HepG2 (cell line): Measurements from ENCODE around the gene ELAPOR1. TPM values are rescaled to one million over a fixed set of nuclear protein-coding genes. Genes with fewer than 3 reads are reported as not detected.

ENCODE experiments used
- ATAC-seq: fragments of 200-7000 bp; cut with Tn5 transposase; 3 replicates; pipeline ENCODE4 v1.9.1; 2020; ENCODE audit warnings: mild to moderate bottlenecking, moderate library complexity
- BruUV-seq: library from RNA; stranded (reverse); fragments of 400-500 nt; replicated peaks from 2 replicates; lab custom pipeline; 2021; lab: Mats Ljungman, UMichigan
- CTCF ChIA-PET: fragments of 300-600 bp; formaldehyde crosslinking; extraction: SDS; loops from one replicate; lab custom pipeline; 2021; ENCODE audit warnings: low total read pairs, inconsistent platforms, low intra/inter-chr PET ratio; lab: Yijun Ruan, JAX
- POLR2A ChIA-PET: fragments of 350-600 bp; sonication (Branson Sonifier 250); formaldehyde crosslinking; loops from one replicate; lab custom pipeline; 2020; ENCODE audit warnings: antibody characterized with exemption, inconsistent platforms; lab: Yijun Ruan, JAX
- DNase-seq: peaks from one replicate; pipeline ENCODE4 v3.0.0-alpha.2; 2015; ENCODE audit warnings: low spot score
- FAIRE-seq: peaks from 3 replicates; lab custom pipeline; 2011; peaks lifted over from hg19 to GRCh38; lab: Jason Lieb, UNC
- H2AFZ ChIP-seq: one replicate; pipeline ENCODE4 v1.6.1; 2011; ENCODE audit warnings: low read length, inconsistent platforms
- H3K27ac ChIP-seq: fragments of 300-600 bp; 3 replicates; pipeline ENCODE4 v1.8.0; 2011; ENCODE audit warnings: mixed run types, mild to moderate bottlenecking, mixed read lengths, low read length, inconsistent platforms; ENCODE audit not compliant: insufficient read depth; ENCODE audit errors: extremely low read length
- H3K27me3 ChIP-seq, 2 experiments: fragments of 200-600 bp in 1 of 2; 2 replicates in 1 of 2; 3 replicates in 1 of 2; pipeline versions ENCODE4 v1.6.0 to v1.8.0; 2011; ENCODE audit warnings: low read length in 2 of 2, mild to moderate bottlenecking in 2 of 2, moderate library complexity in 2 of 2, inconsistent platforms in 1 of 2; ENCODE audit not compliant: insufficient read depth in 2 of 2, control insufficient read depth in 1 of 2
- H3K36me3 ChIP-seq, 2 experiments: fragments of 200-600 bp in 1 of 2; replicated peaks in 1 of 2; 2 replicates in 1 of 2; 3 replicates in 1 of 2; pipeline versions ENCODE4 v1.5.1 to v1.8.0; 2011; ENCODE audit warnings: low read length in 2 of 2, inconsistent platforms in 1 of 2; ENCODE audit not compliant: insufficient read depth in 2 of 2, control insufficient read depth in 1 of 2
- H3K4me1 ChIP-seq: 2 replicates; pipeline ENCODE4 v1.5.1; 2012; ENCODE audit warnings: low read length, inconsistent platforms; ENCODE audit not compliant: insufficient read depth
- H3K4me2 ChIP-seq: 2 replicates; pipeline ENCODE4 v1.6.0; 2011; ENCODE audit warnings: low read depth, low read length, inconsistent platforms
- H3K4me3 ChIP-seq, 3 experiments: fragments of 200-600 bp in 1 of 3; sonication (generic), shearing (Covaris generic) in 1 of 3; replicated peaks in 1 of 3; 2 replicates each; pipeline ENCODE4 v1.5.1; 2011 to 2016; ENCODE audit warnings: low read length in 3 of 3, inconsistent platforms in 2 of 3, low read depth in 2 of 3, mild to moderate bottlenecking in 2 of 3, control low read depth in 1 of 3, mixed read lengths in 1 of 3; ENCODE audit not compliant: insufficient read depth in 1 of 3
- H3K79me2 ChIP-seq: one replicate; pipeline ENCODE4 v1.6.1; 2011; ENCODE audit warnings: low read length, inconsistent platforms; ENCODE audit not compliant: insufficient read depth
- H3K9ac ChIP-seq: 2 replicates; pipeline ENCODE4 v1.6.0; 2011; ENCODE audit warnings: mild to moderate bottlenecking, low read depth, low read length, inconsistent platforms; ENCODE audit not compliant: insufficient read depth
- H3K9me3 ChIP-seq: 2 replicates; pipeline ENCODE4 v1.5.1; 2012; ENCODE audit warnings: mild to moderate bottlenecking, low read length
- H4K20me1 ChIP-seq: 2 replicates; pipeline ENCODE4 v1.6.0; 2011; ENCODE audit warnings: inconsistent platforms, mild to moderate bottlenecking, low read length, moderate library complexity; ENCODE audit not compliant: insufficient read depth
- BHLHE40 ChIP-seq: IDR thresholded peaks from 2 replicates; pipeline ENCODE4 v1.6.1; 2011; ENCODE audit warnings: low read length, improper control_type of control experiment
- CBX1 ChIP-seq: IDR thresholded peaks from one replicate; pipeline ENCODE4 v1.6.1; 2016; ENCODE audit warnings: antibody characterized with exemption, low read depth
- GATAD2A ChIP-seq: IDR thresholded peaks from 2 replicates; pipeline ENCODE4 v1.6.1; 2016
- HNF4A ChIP-seq: sonication (generic); formaldehyde crosslinking; IDR thresholded peaks from 2 replicates; pipeline ENCODE4 v1.4.0; 2020; ENCODE audit warnings: missing genetic modification reagents
- KDM6A ChIP-seq: IDR thresholded peaks from 2 replicates; pipeline ENCODE4 v1.6.1; 2016; ENCODE audit warnings: low read depth
- KLF16 ChIP-seq, 2 experiments: sonication (generic) in 1 of 2; formaldehyde crosslinking in 1 of 2; IDR thresholded peaks; 2 replicates each; pipeline versions ENCODE4 v1.6.1 to v1.8.0; 2016 to 2023; ENCODE audit warnings: missing genetic modification reagents in 2 of 2, missing compliant biosample characterization in 1 of 2
- MXI1 ChIP-seq: IDR thresholded peaks from 3 replicates; pipeline ENCODE4 v1.6.1; 2012; ENCODE audit warnings: low read depth, low read length, inconsistent platforms, borderline replicate concordance
- NCOA2 ChIP-seq: sonication (generic); formaldehyde crosslinking; IDR thresholded peaks from 2 replicates; pipeline ENCODE4 v1.8.0; 2022; ENCODE audit warnings: inconsistent platforms
- RBFOX2 ChIP-seq: fragments of 200-400 bp; formaldehyde crosslinking; IDR thresholded peaks from 2 replicates; pipeline ENCODE4 v1.6.1; 2017; ENCODE audit warnings: low read depth, mild to moderate bottlenecking, low read length
- SOX6 ChIP-seq, 2 experiments: fragments of 450-650 bp in 1 of 2; sonication (generic) in 1 of 2; formaldehyde crosslinking in 1 of 2; IDR thresholded peaks; 2 replicates each; pipeline versions ENCODE4 v1.4.0 to v1.6.1; 2017 to 2020; ENCODE audit warnings: antibody characterized with exemption in 1 of 2, mild to moderate bottlenecking in 1 of 2, missing genetic modification reagents in 1 of 2
- TEAD3 ChIP-seq: optimal IDR thresholded peaks from 2 replicates; pipeline ENCODE3; 2016; ENCODE audit warnings: borderline replicate concordance
- ZBTB3 ChIP-seq: sonication (generic); formaldehyde crosslinking; IDR thresholded peaks from 2 replicates; pipeline ENCODE4 v1.4.0; 2020; ENCODE audit warnings: low read depth, mild to moderate bottlenecking, moderate library complexity, missing genetic modification reagents, borderline replicate concordance
- ZNF12 ChIP-seq: sonication (generic); formaldehyde crosslinking; IDR thresholded peaks from 2 replicates; pipeline ENCODE4 v1.5.0; 2020; ENCODE audit warnings: missing genetic modification reagents
- ZNF205 ChIP-seq: IDR thresholded peaks from 2 replicates; pipeline ENCODE4 v1.6.1; 2018; ENCODE audit warnings: missing biosample characterization, missing genetic modification reagents
- ZNF629 ChIP-seq: sonication (generic); formaldehyde crosslinking; conservative IDR thresholded peaks from 2 replicates; pipeline ENCODE4 v1.5.0; 2020; ENCODE audit warnings: missing genetic modification reagents
- ZNF710 ChIP-seq: sonication (generic); formaldehyde crosslinking; IDR thresholded peaks from 2 replicates; pipeline ENCODE4 v1.5.0; 2020; ENCODE audit warnings: mild to moderate bottlenecking, missing genetic modification reagents, borderline replicate concordance
- ZNF772 ChIP-seq: sonication (generic); formaldehyde crosslinking; IDR thresholded peaks from 2 replicates; pipeline ENCODE4 v1.5.0; 2020; ENCODE audit warnings: mild to moderate bottlenecking, missing genetic modification reagents
- WGBS: methylation state at CpG from one replicate; pipeline ENCODE4 v1.1.6; 2017; ENCODE audit warnings: low lambda C conversion rate; 5-methylcytosine and 5-hydroxymethylcytosine counted together
- in situ Hi-C: cut with HindIII; loops from 2 replicates; pipeline ENCODE4 v1.10.0; 2017; ENCODE audit warnings: low pct_unique_long_range_greater_than_20kb; ENCODE audit not compliant: extremely low pct_ligation_motif_present
- intact Hi-C: fragments of 100-400 bp; cut with micrococcal nuclease; formaldehyde crosslinking; loops from one replicate; pipeline ENCODE4 v1.10.0; 2022; ENCODE audit not compliant: unreplicated experiment
- polyA plus RNA-seq, 8 experiments: library from polyadenylated mRNA; depleted of rRNA in 3 of 8; stranded (reverse) in 7 of 8; unstranded in 1 of 8; fragments of >200 nt; fragmentation: Illumina TruSeq in 4 of 8; extraction: Trizol in 4 of 8; gene quantifications; 2 replicates each; pipeline versions ENCODE4 v1.2.1 to v1.2.3, GENCODE V29; 2011 to 2016; ENCODE audit warnings: low read depth in 4 of 8, missing spikeins in 1 of 8, mixed read lengths in 1 of 8; ENCODE audit not compliant: insufficient read depth in 1 of 8
- total RNA-seq, 5 experiments: library from RNA; depleted of rRNA; stranded (reverse); fragments of >200 nt; fragmentation: Illumina TruSeq; extraction: Trizol; gene quantifications; 2 replicates each; pipeline ENCODE4 v1.2.3, GENCODE V29; 2016; ENCODE audit warnings: low read depth in 1 of 5
- TF ChIP-seq, protein P1 (sequence below): IDR thresholded peaks from 2 replicates; pipeline ENCODE4 v1.6.1; 2016

The ELAPOR1 gene
- total and polyA plus RNA-seq, 2 of the 13 experiments (the other 11 are each of a cell fraction or from before 2014, with no cell fraction given), result 0.13 to 0.20 TPM

DNA sequence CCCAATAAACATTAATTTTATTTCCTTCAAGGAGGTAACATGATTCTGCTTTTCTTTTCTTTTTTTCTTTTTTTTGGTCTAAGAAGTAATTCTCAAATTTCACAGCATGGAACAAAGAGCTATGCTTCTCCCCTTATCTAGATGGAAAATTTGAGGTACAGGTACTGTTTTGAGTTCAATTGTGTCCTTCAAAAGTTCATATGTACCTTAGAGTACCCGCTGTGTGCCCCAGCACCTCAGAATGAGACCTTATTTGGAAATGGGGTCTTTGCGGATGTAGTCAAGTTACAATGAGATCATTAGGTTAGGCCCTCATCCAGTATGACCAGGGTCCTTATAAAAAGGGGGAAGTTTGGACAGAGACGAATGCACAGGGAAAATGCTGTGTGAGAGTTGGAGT, 22.0 kb downstream of the ELAPOR1 start:
- ChIA-PET POLR2A (interaction anchor here (1.7 kb wide), 1 partner anchor 45 kb away, joined by 5 read pairs; no protein-coding TSS in a partner anchor), CTCF (no interaction called here)
- Histone ChIP-seq H3K79me2 (no peaks in the 10 kb centered on the region), H4K20me1 (no peaks in the 10 kb centered on the region), H3K36me3 (no peaks in the 10 kb centered on the region), H3K27ac (peak overlapping the region; percentile 43), H3K9me3 (no peaks in the 10 kb centered on the region), H3K4me3 (no peak overlapping the region), H3K27me3 (peaks cover 0 to 8% of the 10 kb centered on the region in 2 experiments; a peak in 1 of 5 replicates), H3K4me1 (peaks cover 53% of the 10 kb centered on the region), H3K4me2 (peak overlapping the region; percentile 75; the same call in 1 of the 2 replicates), H3K9ac (no peak overlapping the region), H2AFZ (peak overlapping the region; percentile 5)
- no peak for DNase-seq
- in situ Hi-C loops, result no loop called here
- WGBS, result 90% methylated on average over 3 of the region's 3 CpGs
- intact Hi-C loops, result loop anchor here (2.0 kb wide), 1 partner anchor 23 kb away; a partner anchor contains a TSS
- TF ChIP-seq ZNF772 (no peak), ZBTB3 (CRISPR knock-in tag) (no peak), SOX6 (IDR thresholded peaks at IDR 0.05) (no peak), SOX6 (CRISPR knock-in tag; IDR thresholded peaks at IDR 0.05) (no peak), CBX1 (no peak), BHLHE40 (no peak)
- TF ChIP-seq, protein P1, sequence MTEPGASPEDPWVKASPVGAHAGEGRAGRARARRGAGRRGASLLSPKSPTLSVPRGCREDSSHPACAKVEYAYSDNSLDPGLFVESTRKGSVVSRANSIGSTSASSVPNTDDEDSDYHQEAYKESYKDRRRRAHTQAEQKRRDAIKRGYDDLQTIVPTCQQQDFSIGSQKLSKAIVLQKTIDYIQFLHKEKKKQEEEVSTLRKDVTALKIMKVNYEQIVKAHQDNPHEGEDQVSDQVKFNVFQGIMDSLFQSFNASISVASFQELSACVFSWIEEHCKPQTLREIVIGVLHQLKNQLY (CRISPR knock-in tag), result no peak
- ATAC-seq, result no peak
- BruUV-seq, result no TSS peak
- FAIRE-seq, result no peak

GRCh38 chr1:109136766-109137165, 22.9 kb downstream of the ELAPOR1 start:
- peaks cover 53% of the 10 kb centered on the region for H3K4me1 ChIP-seq
- H3K9ac ChIP-seq, result peak overlapping the region; percentile 49
- ChIA-PET POLR2A (interaction anchor here (0.6 to 1.3 kb wide), 3 partner anchors 12 to 21 kb away, joined by 3 read pairs; no protein-coding TSS in a partner anchor), CTCF (no interaction called here)
- no peaks in the 10 kb centered on the region for H3K36me3 ChIP-seq
- peak; percentile 67 for FAIRE-seq
- peak overlapping the region in 1 of 3 experiments; percentile 25; a peak in 2 of 6 replicates for H3K4me3 ChIP-seq
- intact Hi-C loops (loop anchor here (2.0 kb wide), 1 partner anchor 24 kb away; a partner anchor contains a TSS), in situ Hi-C loops (no loop called here)
- peak; percentile 63 for ATAC-seq
- H3K4me2 ChIP-seq, result peak overlapping the region; percentile 75
- peaks cover 0 to 5% of the 10 kb centered on the region in 2 experiments; a peak in 1 of 5 replicates for H3K27me3 ChIP-seq
- peak overlapping the region; percentile 43 for H3K27ac ChIP-seq
- BruUV-seq, result no TSS peak
- DNase-seq, result peak; percentile 55
- 7% methylated on average over 6 of the region's 6 CpGs for WGBS
- no peaks in the 10 kb centered on the region for H4K20me1 ChIP-seq
- H3K9me3 ChIP-seq, result no peaks in the 10 kb centered on the region
- H3K79me2 ChIP-seq, result no peaks in the 10 kb centered on the region
- H2AFZ ChIP-seq, result no peak overlapping the region
- TF ChIP-seq KDM6A (CRISPR knock-in tag) (peak; percentile 65; the same call in 1 of the 2 replicates), TEAD3 (CRISPR knock-in tag) (peak; percentile 58), KLF16 (CRISPR knock-in tag; IDR thresholded peaks at IDR 0.05) (no peak), ZNF12 (CRISPR knock-in tag) (no peak), GATAD2A (CRISPR knock-in tag) (peak; percentile 48; the same call in 1 of the 2 replicates), HNF4A (CRISPR knock-in tag) (peak; percentile 92), ZNF205 (CRISPR knock-in tag) (no peak), RBFOX2 (no peak), ZNF710 (CRISPR knock-in tag) (no peak), NCOA2 (CRISPR knock-in tag) (0 out of 2 replicates have a peak, but pooled peaks have one; percentile 26), MXI1 (no peak), ZNF629 (0 out of 2 replicates have a peak, but pooled peaks have one; percentile 14)
